HL-60 (cell line): ENCODE results near the gene CTAGE9.

Experiments used
- CTCF ChIP-seq: IDR thresholded peaks from one replicate; pipeline ENCODE4 v1.5.1; 2011; ENCODE audit warnings: low read length, control low read depth, inconsistent platforms; ENCODE audit not compliant: insufficient read depth
- POLR2AphosphoS5 ChIP-seq: IDR thresholded peaks from 2 replicates; pipeline ENCODE4 v1.6.1; 2012; ENCODE audit warnings: low read depth

GRCh38 chr6:131754088-131754487 lies 43.3 kb upstream of the CTAGE9 start:
- no peak for TF ChIP-seq CTCF
- TF ChIP-seq POLR2AphosphoS5, result no peak
